A549 (cell line): Measurements from ENCODE around the gene RPL32.

Source experiments
- CEBPB ChIP-seq, 2 experiments: fragments of >200 bp in 1 of 2; sonication (Bioruptor Twin) in 1 of 2; formaldehyde crosslinking in 1 of 2; IDR thresholded peaks; 2 replicates each; pipeline ENCODE4 v1.6.1; 2012 to 2016
- EP300 ChIP-seq, 2 experiments: fragments of >200 bp; sonication (Bioruptor Twin); formaldehyde crosslinking; IDR thresholded peaks; 2 replicates in 1 of 2; 3 replicates in 1 of 2; pipeline ENCODE4 v1.6.1; 2016 to 2017
- KDM1A ChIP-seq: fragments of 200-600 bp; sonication (generic); IDR thresholded peaks from 2 replicates; pipeline ENCODE4 v1.6.1; 2016; ENCODE audit warnings: low read depth, mild to moderate bottlenecking
- MYC ChIP-seq: IDR thresholded peaks from 2 replicates; pipeline ENCODE4 v1.6.1; 2012; ENCODE audit warnings: mild to moderate bottlenecking, inconsistent platforms, low read length, improper control_type of control experiment, borderline replicate concordance
- NR3C1 ChIP-seq: fragments of >200 bp; sonication (Bioruptor Twin); formaldehyde crosslinking; IDR thresholded peaks from 3 replicates; pipeline ENCODE4 v1.6.1; 2017
- POLR2A ChIP-seq: IDR thresholded peaks from 2 replicates; pipeline ENCODE4 v1.6.1; 2012; ENCODE audit warnings: mild to moderate bottlenecking, low read length
- POLR2AphosphoS2 ChIP-seq: conservative IDR thresholded peaks from 2 replicates; pipeline ENCODE4 v1.6.1; 2012; ENCODE audit warnings: low read length, improper control_type of control experiment, inconsistent platforms
- RARB ChIP-seq: fragments of 250-450 bp; sonication (Bioruptor Pico); IDR thresholded peaks from 2 replicates; pipeline ENCODE4 v1.8.0; 2021; ENCODE audit warnings: mild to moderate bottlenecking, moderate library complexity
- RCOR1 ChIP-seq: fragments of 150-350 bp; IDR thresholded peaks from 2 replicates; pipeline ENCODE4 v1.6.1; 2014; ENCODE audit warnings: antibody characterized with exemption, low read length, low read depth
- ZC3H11A ChIP-seq: fragments of 450-650 bp; IDR thresholded peaks from 2 replicates; pipeline ENCODE4 v1.6.1; 2014; ENCODE audit warnings: antibody characterized with exemption, mild to moderate bottlenecking
- TF ChIP-seq, protein P1 (sequence below): fragments of >200 bp; sonication (Bioruptor Twin); formaldehyde crosslinking; IDR thresholded peaks from 3 replicates; pipeline ENCODE4 v1.5.1; 2016

GRCh38 chr3:12797124-12797891 lies 44.1 kb downstream of the RPL32 start:
- TF ChIP-seq, protein P1, sequence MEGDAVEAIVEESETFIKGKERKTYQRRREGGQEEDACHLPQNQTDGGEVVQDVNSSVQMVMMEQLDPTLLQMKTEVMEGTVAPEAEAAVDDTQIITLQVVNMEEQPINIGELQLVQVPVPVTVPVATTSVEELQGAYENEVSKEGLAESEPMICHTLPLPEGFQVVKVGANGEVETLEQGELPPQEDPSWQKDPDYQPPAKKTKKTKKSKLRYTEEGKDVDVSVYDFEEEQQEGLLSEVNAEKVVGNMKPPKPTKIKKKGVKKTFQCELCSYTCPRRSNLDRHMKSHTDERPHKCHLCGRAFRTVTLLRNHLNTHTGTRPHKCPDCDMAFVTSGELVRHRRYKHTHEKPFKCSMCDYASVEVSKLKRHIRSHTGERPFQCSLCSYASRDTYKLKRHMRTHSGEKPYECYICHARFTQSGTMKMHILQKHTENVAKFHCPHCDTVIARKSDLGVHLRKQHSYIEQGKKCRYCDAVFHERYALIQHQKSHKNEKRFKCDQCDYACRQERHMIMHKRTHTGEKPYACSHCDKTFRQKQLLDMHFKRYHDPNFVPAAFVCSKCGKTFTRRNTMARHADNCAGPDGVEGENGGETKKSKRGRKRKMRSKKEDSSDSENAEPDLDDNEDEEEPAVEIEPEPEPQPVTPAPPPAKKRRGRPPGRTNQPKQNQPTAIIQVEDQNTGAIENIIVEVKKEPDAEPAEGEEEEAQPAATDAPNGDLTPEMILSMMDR = no peak
- no peak for TF ChIP-seq EP300 (IDR thresholded peaks at IDR 0.05)
- no peak for TF ChIP-seq POLR2A
- TF ChIP-seq NR3C1 = no peak
- TF ChIP-seq CEBPB (IDR thresholded peaks at IDR 0.05) = no peak
- TF ChIP-seq MYC = no peak
- no peak for TF ChIP-seq ZC3H11A
- no peak for TF ChIP-seq RARB (CRISPR knock-in tag)
- no peak for TF ChIP-seq POLR2AphosphoS2
- TF ChIP-seq RCOR1 = no peak
- TF ChIP-seq KDM1A = 0 out of 2 replicates have a peak, but pooled peaks have one; percentile 24
